GM21515 (cell line): ENCODE measurements around the gene TSKS.
A peak's percentile ranks its signal among the peaks of the same experiment; 100 is the strongest.

Source experiments
- ATAC-seq: cut with Tn5 transposase; IDR thresholded peaks from one replicate; pipeline ENCODE4 v1.9.1; 2021; ENCODE audit not compliant: unreplicated experiment

TSKS gene

GRCh38 chr19:49767967-49768581 is 5.0 kb upstream of the TSKS start:
- ATAC-seq: no peak

DNA sequence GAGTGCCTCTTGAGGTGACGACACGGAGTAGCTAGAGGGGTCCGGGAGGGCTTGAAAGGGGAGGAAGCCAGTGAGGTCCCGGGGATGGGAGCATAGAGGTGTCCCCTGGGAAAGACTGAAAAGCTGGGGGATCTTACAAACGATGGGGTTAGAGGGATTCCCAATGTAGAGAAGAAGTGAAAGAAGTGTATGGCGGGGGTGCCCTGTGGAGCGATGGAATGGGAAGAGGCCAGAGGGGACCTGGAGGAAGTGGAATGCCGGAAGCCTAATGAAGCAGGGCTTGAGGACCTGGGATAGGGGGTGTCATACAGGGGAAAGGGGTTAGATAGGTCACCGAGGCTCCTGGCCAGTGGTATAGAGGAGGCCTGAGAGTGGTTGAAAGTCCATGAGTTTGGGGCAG is 4.3 kb upstream of the TSKS start:
- ATAC-seq: no peak

- ATAC-seq: no peak
These were observed 3.8 kb upstream of the TSKS start, which contains the start of gene AP2A1 for GRCh38 chr19:49766930-49767299. Gene AP2A1, plus strand, starts transcription at chr19:49767001. Its CDS starts 133 bp downstream, at chr19:49767134.

DNA sequence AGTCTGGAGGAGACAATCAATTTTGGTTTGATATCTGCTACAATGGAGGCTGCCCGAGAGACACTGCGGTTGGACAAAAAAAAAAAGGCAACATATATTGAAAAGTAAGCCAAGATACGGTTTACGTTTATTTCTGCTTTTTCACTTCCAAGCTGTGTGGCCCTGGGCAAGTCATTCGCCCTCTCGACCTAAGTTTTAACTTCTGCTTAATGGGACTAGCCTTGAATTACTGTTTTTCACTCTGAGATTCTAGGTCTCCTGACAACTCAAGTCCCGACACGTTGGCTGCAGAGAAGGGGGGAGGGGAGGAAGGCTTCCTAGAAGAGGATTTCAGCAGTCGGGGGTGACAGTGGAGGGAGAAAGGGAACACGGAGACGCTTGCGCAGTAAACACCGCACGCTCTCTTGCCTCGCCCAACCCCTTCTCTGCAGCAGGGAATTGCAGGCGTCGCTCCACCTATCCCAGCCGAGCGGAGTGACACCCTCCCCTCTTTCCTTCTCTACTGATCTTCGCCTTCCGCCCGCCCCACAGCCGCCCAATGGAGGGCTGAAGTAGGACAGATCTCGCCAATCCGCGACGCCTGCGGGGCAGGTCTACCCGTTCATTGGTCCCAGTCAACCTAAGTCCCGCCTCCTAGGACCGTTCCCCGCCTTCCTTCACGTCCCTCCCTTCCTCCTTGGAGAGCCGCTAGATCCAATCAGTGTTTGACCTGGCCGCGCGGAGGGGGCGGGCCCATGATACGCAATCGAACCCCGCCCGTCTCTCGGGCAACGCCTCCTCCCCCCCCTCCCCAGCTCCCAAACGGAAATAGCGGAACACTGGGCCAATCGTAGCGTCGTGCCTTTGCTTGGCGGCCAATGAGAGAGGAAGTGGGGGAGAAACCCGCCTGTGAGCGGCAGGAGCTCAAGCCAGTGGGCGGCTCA is 3.2 kb upstream of the TSKS start:
- ATAC-seq: peak; percentile 92

DNA sequence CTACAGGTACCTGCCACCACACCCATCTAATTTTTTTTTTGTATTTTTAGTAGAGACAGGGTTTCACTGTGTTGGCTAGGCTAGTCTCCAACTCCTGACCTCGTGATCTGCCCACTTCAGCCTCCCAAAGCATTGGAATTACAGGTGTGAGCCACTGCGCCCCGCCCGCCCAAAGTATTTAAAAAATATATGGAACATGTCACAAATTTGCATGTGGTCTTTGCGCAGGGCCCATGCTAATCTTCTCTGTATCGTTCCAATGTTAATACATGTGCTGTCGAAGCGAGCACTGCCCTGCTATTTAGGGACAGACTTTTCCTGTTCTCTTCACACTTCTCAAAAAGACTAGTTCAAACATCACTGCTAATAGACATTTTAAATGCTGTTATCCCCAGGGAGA is 1.2 kb upstream of the TSKS start:
- no peak for ATAC-seq

- ATAC-seq: no peak
These were observed 1.3 kb downstream of the TSKS start for GRCh38 chr19:49761625-49762311.

DNA sequence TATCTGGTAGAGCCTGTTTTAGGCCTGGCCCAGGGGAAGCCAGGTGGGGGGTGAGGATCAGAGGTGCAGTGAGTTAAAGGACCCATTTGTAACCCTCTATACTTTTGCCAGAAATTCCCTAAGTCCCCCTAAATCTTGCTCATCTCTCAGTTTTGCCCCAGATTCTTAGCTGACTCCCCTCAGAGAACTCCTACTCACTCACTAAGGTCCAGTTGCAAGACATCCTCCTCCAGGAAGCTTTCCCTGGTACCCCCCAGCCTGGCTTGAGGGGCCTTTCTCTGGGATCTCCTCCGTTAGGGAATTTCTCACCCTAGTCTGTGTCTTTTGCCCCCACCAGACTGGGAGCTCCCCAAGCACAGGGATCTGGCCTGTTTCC is 1.9 kb downstream of the TSKS start:
- ATAC-seq: no peak

DNA sequence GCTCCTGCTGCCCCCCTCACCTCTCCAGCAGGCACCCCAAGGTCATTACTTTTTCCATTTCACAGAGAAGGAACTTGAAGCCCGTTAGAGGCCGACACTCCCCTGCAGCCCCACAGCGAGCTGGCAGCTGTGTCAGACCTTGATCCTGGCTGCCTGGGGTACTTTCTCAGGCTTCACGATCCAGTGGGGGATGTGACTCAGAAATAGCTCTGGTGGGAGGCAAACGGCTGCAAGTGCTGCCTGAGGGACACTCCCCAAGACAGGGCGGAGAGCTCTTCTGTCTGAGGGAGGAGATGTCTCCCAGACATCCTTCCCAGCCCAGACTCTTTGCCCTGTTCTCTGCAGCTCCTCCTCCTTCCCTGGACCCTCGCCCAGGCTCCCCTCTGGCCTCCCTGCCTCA is 4.8 kb downstream of the TSKS start:
- ATAC-seq: no peak

GRCh38 chr19:49755956-49756355 is 7.2 kb downstream of the TSKS start:
- ATAC-seq: no peak

- ATAC-seq: no peak
These were observed 10.4 kb downstream of the TSKS start for GRCh38 chr19:49752701-49753100.

DNA sequence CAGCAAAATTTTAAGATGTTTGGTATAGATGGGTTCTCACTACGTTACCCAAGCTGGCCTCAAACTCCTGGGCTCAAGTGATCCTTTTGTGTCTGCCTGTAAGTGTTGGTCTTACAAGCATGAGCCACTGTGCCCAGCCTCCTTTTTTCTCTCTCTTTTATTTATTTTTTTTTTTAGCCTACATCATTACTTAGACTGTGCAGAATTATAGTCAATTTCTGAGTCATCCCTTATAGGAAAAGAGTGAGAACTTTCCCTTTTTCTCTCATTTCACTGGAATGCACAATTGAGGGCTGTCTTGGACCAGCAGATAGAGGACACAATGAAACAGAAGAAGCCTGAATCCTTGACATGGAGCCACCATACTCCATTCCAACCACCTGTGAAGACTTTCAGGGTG is 13.3 kb downstream of the TSKS start:
- no peak for ATAC-seq

DNA sequence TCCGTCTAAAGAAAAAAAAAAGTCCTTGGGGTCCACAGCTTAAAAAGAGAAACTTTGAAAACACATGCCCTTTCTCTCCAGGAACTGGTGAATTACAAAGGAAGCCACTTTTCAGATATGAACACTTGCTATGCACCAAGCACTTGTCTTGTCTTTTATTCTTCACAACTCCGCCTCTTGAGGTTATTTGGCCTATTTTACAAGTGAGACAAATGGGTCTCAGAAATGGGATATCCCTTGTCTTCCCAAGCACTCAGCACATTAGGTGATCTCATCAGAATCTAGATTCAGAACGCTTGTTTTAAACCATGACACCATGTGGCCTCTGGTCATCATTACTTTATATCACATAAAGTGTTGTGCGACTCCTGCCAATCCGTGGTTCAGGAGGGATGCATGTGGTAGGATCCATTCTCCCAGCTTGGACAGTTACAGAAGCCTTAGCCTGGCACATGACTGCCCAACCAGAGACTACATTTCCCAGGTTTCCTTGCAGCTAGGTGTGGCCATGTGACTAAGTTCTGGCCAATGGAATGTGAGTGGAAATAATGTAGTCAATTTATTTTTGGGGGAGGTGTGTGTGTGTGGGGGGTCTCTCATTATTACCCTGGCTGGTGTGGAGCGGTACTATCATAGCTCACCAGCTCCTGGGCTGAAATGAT is 13.9 kb downstream of the TSKS start:
- no peak for ATAC-seq

GRCh38 chr19:49746206-49746958 is 16.7 kb downstream of the TSKS start:
- ATAC-seq: no peak

DNA sequence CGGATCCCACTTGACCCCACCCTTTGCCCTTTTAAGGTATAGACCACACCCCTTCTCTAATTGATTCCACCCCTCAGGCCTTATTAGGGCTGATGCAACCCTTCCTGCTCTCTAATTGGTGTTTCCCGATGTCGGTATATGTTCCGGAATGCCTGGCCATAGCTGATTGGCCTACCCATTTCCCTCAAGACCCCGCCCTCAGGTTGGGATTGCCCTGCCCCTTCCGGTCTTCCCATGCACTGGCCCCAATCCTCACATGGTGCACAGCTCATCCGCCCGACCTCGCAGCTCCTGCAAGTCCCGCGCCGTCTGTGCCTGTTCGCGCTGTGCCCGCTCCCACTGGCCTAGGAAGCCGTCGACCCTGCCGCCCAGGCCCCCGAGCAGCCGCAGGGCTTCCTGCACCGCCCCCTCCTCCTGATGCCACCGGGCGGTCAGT is 18.1 kb downstream of the TSKS start:
- ATAC-seq: no peak

- ATAC-seq: no peak
These were observed 21.8 kb downstream of the TSKS start for GRCh38 chr19:49741210-49741844.

DNA sequence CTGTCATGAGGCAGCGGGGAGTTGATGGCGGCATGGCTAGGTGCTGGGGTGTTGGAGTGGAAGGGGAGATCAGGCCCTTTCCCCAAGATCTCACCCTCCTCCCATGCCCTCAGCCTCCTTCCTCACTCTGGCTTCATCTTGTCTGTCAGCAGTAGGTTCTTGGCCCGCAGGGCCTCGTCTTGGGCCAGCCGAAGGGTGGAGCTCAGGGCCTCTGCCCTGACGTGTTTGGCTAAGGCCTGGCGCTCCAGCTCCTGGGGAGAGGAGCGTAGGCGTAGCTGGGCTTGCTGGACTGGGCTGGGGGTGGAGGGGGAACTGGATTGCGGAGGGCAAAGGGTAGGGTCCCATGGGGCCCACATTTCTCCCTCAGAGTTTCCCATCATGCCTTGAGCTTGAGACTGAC is 23.2 kb downstream of the TSKS start:
- no peak for ATAC-seq

GRCh38 chr19:49739098-49739497 is 24.0 kb downstream of the TSKS start:
- ATAC-seq: no peak

- ATAC-seq: no peak
These were observed 24.8 kb downstream of the TSKS start for GRCh38 chr19:49738268-49738667.

- no peak for ATAC-seq
These were observed 32.9 kb downstream of the TSKS start for GRCh38 chr19:49730166-49730565.
